Spleen (tissue), 11 donors: ENCODE results near the gene MINK1. TPM values are rescaled to one million over a fixed set of nuclear protein-coding genes. Genes with fewer than 3 reads are reported as not detected.

ENCODE experiments used
- DNase-seq: peaks from one replicate; pipeline ENCODE4 v3.0.0-alpha.2; 2020
- H3K27ac ChIP-seq, 8 donors: fragments of 200-600 bp; sonication (generic) in 7 of 8; 1 replicate in 4 of 8; 2 replicates in 4 of 8; pipeline versions ENCODE4 v1.5.0 to v1.8.0; 2016 to 2021; ENCODE audit warnings: inconsistent platforms in 4 of 8, mild to moderate bottlenecking in 4 of 8, moderate library complexity in 1 of 8
- H3K27me3 ChIP-seq, 7 donors: fragments of 200-600 bp; sonication (generic) in 6 of 7; replicated peaks in 1 of 7; 1 replicate in 4 of 7; 2 replicates in 3 of 7; pipeline versions ENCODE4 v1.5.0 to v1.8.0; 2016 to 2021; ENCODE audit warnings: inconsistent platforms in 3 of 7, mild to moderate bottlenecking in 1 of 7
- H3K36me3 ChIP-seq, 6 donors: fragments of 200-600 bp; sonication (generic) in 5 of 6; 1 replicate in 4 of 6; 2 replicates in 2 of 6; pipeline versions ENCODE4 v1.5.0 to v1.8.0; 2016 to 2021; ENCODE audit warnings: inconsistent platforms in 2 of 6
- H3K4me1 ChIP-seq, 6 donors: fragments of 200-600 bp; sonication (generic) in 5 of 6; 1 replicate in 3 of 6; 2 replicates in 3 of 6; pipeline versions ENCODE4 v1.5.0 to v1.8.0; 2016 to 2021; ENCODE audit warnings: inconsistent platforms in 3 of 6
- H3K4me3 ChIP-seq, 8 donors: fragments of 200-600 bp; sonication (generic) in 7 of 8; 1 replicate in 4 of 8; 2 replicates in 4 of 8; pipeline versions ENCODE4 v1.5.0 to v1.8.0; 2016 to 2021; ENCODE audit warnings: inconsistent platforms in 4 of 8, mild to moderate bottlenecking in 4 of 8, moderate library complexity in 2 of 8
- H3K9me3 ChIP-seq, 8 donors: fragments of 200-600 bp; sonication (generic) in 7 of 8; 1 replicate in 4 of 8; 2 replicates in 4 of 8; pipeline versions ENCODE4 v1.5.0 to v1.8.0; 2016 to 2021; ENCODE audit warnings: inconsistent platforms in 4 of 8
- CTCF ChIP-seq, 11 experiments: fragments of 200-600 bp in 7 of 11; fragments of 450-650 bp in 4 of 11; sonication (generic) in 4 of 11; IDR thresholded peaks in 8 of 11; conservative IDR thresholded peaks in 3 of 11; 1 replicate in 7 of 11; 2 replicates in 4 of 11; pipeline versions ENCODE4 v1.4.0 to v1.8.0; 2016 to 2021; ENCODE audit warnings: antibody characterized with exemption in 11 of 11, inconsistent platforms in 4 of 11, mild to moderate bottlenecking in 1 of 11
- POLR2A ChIP-seq, 3 donors: fragments of 450-650 bp; IDR thresholded peaks; one replicate each; pipeline ENCODE4 v1.5.1; 2017; ENCODE audit warnings: antibody characterized with exemption in 3 of 3, mild to moderate bottlenecking in 1 of 3
- POLR2AphosphoS5 ChIP-seq, 3 donors: sonication (generic); formaldehyde crosslinking; IDR thresholded peaks; one replicate each; pipeline ENCODE4 v1.5.1; 2017; ENCODE audit warnings: antibody characterized with exemption in 3 of 3
- WGBS, 5 donors: extraction: QIAGEN DNeasy Blood & Tissue Kit in 3 of 5; methylation state at CpG; one replicate each; pipeline versions ENCODE4 v1.1.5 to v1.1.7; 2013 to 2018; 5-methylcytosine and 5-hydroxymethylcytosine counted together
- intact Hi-C: fragments of 100-400 bp; cut with DNase I; formaldehyde crosslinking; loops from one replicate; pipeline ENCODE4 v1.15.0; 2023; ENCODE audit warnings: low total_unique reads
- polyA plus RNA-seq, 3 donors: library from polyadenylated mRNA; stranded (reverse); fragments of 200-250 nt; gene quantifications; one replicate each; pipeline ENCODE4 v1.2.1, GENCODE V29; 2013
- total RNA-seq, 7 donors: library from RNA; depleted of rRNA in 3 of 7; stranded (reverse); fragments of >200 nt in 3 of 7; fragmentation: NEBNext Ultra II Directional in 4 of 7; extraction: Animal tissue kit (Norgen Biotek cat#: 25700) in 4 of 7; gene quantifications; one replicate each; pipeline versions ENCODE4 v1.1.0 to v1.2.1, GENCODE V29; 2016 to 2021
- donor health status: healthy with polysubstance abuse.
- donor health status: DM: no; HTN: no; CAD: no; lungs with moderate emphysema.
- donor health status: DM: no; HTN: no; CAD: no.
- donor health status: Bipolar disorder and iron deficiency.
- donor health status: healthy.
- donor health status: DM: no; HTN: no; CAD: no.
- donor health status: DM: yes; HTN: yes; CAD: no.

The MINK1 gene
- total and polyA plus RNA-seq, 10 donors, result 15.9 to 129 (median 80.6) TPM

- intact Hi-C loops, result no loop called here
- H3K4me1 ChIP-seq, result peaks cover 20 to 36% (median 31%) of the 10 kb centered on the region in 6 donors
- peaks cover 0 to 63% (median 56%) of the 10 kb centered on the region in 6 donors for H3K36me3 ChIP-seq
- TF ChIP-seq POLR2AphosphoS5 (IDR thresholded peaks at IDR 0.05), result no peak
- no peak for TF ChIP-seq CTCF (IDR thresholded peaks at IDR 0.05 in 8 of 11, conservative IDR thresholded peaks at IDR 0.05 in 3 of 11)
- no peak for TF ChIP-seq POLR2A (IDR thresholded peaks at IDR 0.05)
- WGBS, 5 donors, result 85 to 95% (median 93%) methylated on average over 24 to 27 of the region's 27 CpGs
- no peak for DNase-seq
- H3K27me3 ChIP-seq, result peaks cover 0 to 32% (median 0%) of the 10 kb centered on the region in 7 donors
- no peaks in the 10 kb centered on the region for H3K9me3 ChIP-seq
- H3K4me3 ChIP-seq, result no peak overlapping the region
- no peak overlapping the region for H3K27ac ChIP-seq
Observed at GRCh38 chr17:4896332-4897197, 63.4 kb downstream of the MINK1 start.

- no peak for TF ChIP-seq CTCF (IDR thresholded peaks at IDR 0.05 in 8 of 11, conservative IDR thresholded peaks at IDR 0.05 in 3 of 11)
- no peak for TF ChIP-seq POLR2A (IDR thresholded peaks at IDR 0.05)
- TF ChIP-seq POLR2AphosphoS5 (IDR thresholded peaks at IDR 0.05), result no peak
- 86 to 94% (median 88%) methylated on average over 10 of the region's 10 CpGs for WGBS, 5 donors
- no peak for DNase-seq
- Histone ChIP-seq H3K4me1 (peaks cover 23 to 43% (median 36%) of the 10 kb centered on the region in 6 donors), H3K27me3 (peaks cover 0 to 36% (median 0%) of the 10 kb centered on the region in 7 donors), H3K27ac (no peak overlapping the region), H3K36me3 (peaks cover 0 to 56% (median 49%) of the 10 kb centered on the region in 6 donors), H3K4me3 (no peak overlapping the region), H3K9me3 (no peaks in the 10 kb centered on the region)
- intact Hi-C loops, result no loop called here
Observed at GRCh38 chr17:4897198-4897687, 64.1 kb downstream of the MINK1 start.

- Histone ChIP-seq H3K27ac (no peak overlapping the region), H3K4me3 (no peak overlapping the region), H3K9me3 (no peaks in the 10 kb centered on the region), H3K36me3 (peaks cover 0 to 51% (median 43%) of the 10 kb centered on the region in 6 donors), H3K4me1 (peaks cover 27 to 48% (median 41%) of the 10 kb centered on the region in 6 donors), H3K27me3 (peaks cover 0 to 36% (median 0%) of the 10 kb centered on the region in 7 donors)
- 83 to 93% (median 88%) methylated on average over 5 of the region's 5 CpGs for WGBS, 5 donors
- TF ChIP-seq POLR2AphosphoS5 (IDR thresholded peaks at IDR 0.05), result no peak
- TF ChIP-seq POLR2A (IDR thresholded peaks at IDR 0.05), result no peak
- TF ChIP-seq CTCF (IDR thresholded peaks at IDR 0.05 in 8 of 11, conservative IDR thresholded peaks at IDR 0.05 in 3 of 11), result no peak
- no peak for DNase-seq
- intact Hi-C loops, result no loop called here
Observed at GRCh38 chr17:4897785-4898184, 64.6 kb downstream of the MINK1 start.

- no peak for DNase-seq
- H3K27ac ChIP-seq, result peak overlapping the region in 2 of 8 donors; percentile 7 to 65
- H3K4me3 ChIP-seq, result peak overlapping the region in 1 of 8 donors; percentile 81
- no peaks in the 10 kb centered on the region for H3K9me3 ChIP-seq
- intact Hi-C loops, result no loop called here
- TF ChIP-seq POLR2A (IDR thresholded peaks at IDR 0.05) (no peak), CTCF (IDR thresholded peaks at IDR 0.05 in 8 of 11, conservative IDR thresholded peaks at IDR 0.05 in 3 of 11) (no peak), POLR2AphosphoS5 (IDR thresholded peaks at IDR 0.05) (no peak)
- H3K27me3 ChIP-seq, result peaks cover 0 to 36% (median 0%) of the 10 kb centered on the region in 7 donors
- H3K4me1 ChIP-seq, result peaks cover 32 to 54% (median 47%) of the 10 kb centered on the region in 6 donors
- peaks cover 0 to 45% (median 38%) of the 10 kb centered on the region in 6 donors for H3K36me3 ChIP-seq
- 78 to 93% (median 83%) methylated on average over 8 of the region's 8 CpGs for WGBS, 5 donors
Observed at GRCh38 chr17:4898351-4898750, 65.2 kb downstream of the MINK1 start.
